DMS53 treated with DMSO at 0.1 percent for 48 hours (cell line): ENCODE results near the gene SHISA3.

Source experiments
- DNase-seq: peaks from one replicate; lab custom pipeline; 2025; ENCODE audit not compliant: unreplicated experiment; lab: John Stamatoyannopoulos, UW

SHISA3 gene

DNA sequence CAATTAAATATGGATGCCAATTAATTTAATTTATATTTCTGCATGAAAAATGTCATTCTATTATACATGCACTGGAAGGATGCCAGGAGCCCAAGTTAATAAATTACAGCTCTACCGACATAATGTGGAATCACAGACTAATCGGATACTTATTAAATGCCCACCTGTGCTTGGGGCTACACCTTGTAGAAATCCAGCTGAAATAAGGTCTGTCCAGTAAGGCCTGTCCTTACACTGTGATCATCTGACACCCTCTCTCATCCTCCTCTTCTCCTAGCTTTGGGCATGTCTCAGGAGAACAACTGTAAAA is 6.0 kb upstream of the SHISA3 start:
- no peak for DNase-seq

GRCh38 chr4:42391981-42392380 is 5.3 kb upstream of the SHISA3 start:
- no peak for DNase-seq

- DNase-seq = no peak
Observed at GRCh38 chr4:42392436-42392835, 4.9 kb upstream of the SHISA3 start.

- DNase-seq = no peak
Observed at GRCh38 chr4:42395595-42395994, 1.7 kb upstream of the SHISA3 start.

GRCh38 chr4:42396361-42396751 is 932 bp upstream of the SHISA3 start:
- DNase-seq = no peak

DNA sequence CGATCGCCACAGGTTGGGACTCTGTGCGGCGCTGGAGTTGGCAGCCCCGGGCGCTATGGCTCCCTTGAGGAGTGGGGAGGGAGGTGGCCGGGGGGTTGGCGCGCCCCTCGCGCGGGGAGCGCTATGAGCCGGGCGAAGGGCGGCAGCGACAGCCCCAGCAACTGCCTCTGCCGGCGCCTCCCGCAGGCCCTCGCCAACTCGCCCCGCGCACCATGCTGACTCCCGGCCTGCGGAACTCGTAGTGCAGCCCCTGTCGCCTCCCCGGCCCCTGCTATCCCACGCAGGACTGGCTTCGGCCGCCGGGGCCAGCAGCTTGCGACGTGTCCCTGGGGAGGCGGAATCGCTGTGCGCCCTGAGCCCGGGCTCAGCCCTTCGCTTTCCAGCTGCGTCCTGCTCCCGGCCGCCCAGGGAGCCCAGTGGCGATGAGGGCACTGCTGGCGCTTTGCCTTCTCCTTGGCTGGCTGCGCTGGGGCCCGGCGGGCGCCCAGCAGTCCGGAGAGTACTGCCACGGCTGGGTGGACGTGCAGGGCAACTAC is 415 bp downstream of the SHISA3 start:
- peak; percentile 53 for DNase-seq

DNA sequence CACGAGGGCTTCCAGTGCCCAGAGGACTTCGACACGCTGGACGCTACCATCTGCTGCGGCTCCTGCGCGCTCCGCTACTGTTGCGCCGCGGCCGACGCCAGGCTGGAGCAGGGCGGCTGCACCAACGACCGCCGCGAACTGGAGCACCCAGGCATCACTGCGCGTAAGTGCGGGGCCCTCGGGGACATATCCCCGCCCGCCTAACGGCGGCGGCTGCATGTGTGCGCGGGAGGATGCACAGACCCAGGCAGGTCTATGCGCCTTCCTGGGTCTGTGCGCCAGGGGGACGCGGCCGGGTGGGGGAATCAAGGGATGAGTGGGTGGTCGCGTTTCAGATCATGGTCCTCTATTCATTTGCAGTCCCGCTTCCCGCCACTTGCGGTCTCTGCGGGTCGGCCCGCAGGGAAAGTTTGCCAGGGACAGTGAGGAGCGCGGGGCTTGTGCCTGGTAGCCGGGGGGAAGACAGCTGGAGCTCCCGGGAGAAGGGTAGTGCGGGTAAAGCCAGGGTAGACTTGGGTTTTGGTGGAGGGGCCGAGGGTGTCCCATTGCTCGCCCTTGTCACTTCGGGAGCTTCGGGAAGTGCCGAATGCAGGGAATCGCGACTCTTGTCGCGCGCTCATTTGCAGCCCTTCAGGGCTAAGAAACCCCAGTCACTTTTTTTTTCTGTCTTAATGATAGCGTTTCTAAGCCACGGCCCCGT is 1.0 kb downstream of the SHISA3 start:
- DNase-seq = peak; percentile 45

GRCh38 chr4:42398871-42399331 is 1.6 kb downstream of the SHISA3 start:
- no peak for DNase-seq

DNA sequence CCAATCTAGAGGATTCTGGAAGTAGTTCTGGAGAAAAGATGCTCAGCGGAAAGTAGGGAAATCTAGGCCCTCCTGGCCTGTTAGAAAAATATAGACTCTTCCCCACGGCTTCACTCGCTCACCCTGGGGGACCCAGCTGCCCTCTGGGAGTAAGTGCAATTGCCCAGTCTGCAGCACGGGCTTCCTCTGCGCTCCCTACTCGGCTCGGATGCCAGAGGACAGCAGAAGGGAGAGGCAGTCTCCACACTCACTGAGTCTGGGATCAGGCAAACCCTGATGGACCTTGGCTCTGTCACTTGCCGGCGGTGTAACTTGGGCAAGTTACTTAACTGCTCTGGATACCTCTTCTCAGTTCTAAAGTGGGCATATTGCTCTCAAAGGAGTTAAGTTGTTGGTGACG is 2.1 kb downstream of the SHISA3 start:
- no peak for DNase-seq

- peak; percentile 14 for DNase-seq
Observed at GRCh38 chr4:42401171-42401570, 3.9 kb downstream of the SHISA3 start.

DNA sequence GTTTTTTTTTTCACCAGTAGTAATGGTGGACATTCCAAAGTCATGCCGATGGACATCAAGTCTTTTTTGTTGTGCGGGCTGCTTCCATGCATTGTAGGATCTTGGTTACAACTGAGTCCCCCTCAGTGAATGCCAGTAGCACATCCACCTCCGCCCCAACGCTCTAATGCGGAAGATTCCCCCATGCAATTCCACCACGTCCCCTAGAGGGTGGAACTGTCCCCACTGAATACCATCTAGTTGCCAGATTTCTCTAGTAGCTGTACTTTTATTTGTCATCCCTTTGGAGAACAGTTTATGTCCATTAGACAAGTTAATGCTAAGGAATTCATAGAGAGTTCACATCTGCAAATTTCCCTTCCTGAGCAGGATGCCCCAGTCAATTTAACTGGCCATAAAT is 6.7 kb downstream of the SHISA3 start:
- no peak for DNase-seq

DNA sequence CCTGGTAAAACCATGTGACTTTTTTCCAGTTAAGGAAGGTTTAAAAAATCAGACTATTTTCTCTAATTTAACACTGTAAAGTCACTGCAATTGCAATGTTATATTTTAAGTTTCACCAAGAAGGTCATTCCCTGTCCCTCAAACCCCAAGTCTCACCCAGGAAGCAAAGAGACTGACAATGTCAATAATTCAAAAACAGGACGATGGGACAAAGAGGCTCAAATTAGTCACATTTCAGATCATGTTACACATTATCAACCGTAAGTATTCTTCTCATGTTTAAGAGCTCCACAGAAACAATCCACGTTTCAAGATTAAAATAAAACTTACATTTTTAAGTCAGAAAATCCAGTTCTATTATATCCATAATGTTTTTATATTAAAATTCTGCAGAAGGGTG is 13.2 kb downstream of the SHISA3 start:
- DNase-seq = peak; percentile 48

DNA sequence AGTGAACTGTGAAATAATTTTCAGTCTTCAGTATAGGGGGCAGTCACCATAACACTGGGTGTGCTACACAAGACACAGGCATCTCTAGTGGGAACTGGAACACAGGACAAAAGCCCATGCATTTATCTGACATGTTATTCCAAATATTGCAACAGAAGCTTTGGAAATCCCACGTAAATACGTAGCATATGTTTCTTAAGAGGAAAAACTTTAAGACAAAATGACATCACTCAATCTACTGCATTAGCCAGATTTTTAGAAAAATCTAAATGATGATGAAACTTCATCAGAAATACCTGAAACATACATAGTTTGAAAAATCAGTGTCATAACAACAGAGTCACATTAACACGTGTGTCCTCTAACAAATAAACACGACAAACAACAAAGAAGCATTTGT is 14.5 kb downstream of the SHISA3 start:
- DNase-seq = no peak

DNA sequence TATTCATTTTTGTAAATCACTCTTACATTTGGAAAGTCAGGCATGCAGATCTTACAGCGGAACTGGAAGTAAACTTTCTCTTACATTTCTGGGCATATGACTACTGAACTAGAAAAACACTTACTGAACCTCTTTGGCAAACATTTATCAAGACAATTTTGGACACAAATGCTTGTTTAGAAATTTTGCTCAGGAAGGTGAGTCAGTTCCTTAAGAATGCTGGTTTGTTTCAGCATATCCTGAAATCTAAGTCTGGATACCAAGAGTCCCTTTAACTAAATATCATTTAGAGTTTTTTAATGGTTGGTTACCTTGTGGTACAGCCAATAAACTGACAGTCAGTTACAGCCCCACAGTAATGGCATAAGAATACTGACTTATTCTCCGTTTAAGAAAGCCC is 15.0 kb downstream of the SHISA3 start:
- no peak for DNase-seq

- DNase-seq = no peak
Observed at GRCh38 chr4:42415281-42415680, 18.0 kb downstream of the SHISA3 start.

GRCh38 chr4:42416017-42416416 is 18.7 kb downstream of the SHISA3 start:
- no peak for DNase-seq

- DNase-seq = no peak
Observed at GRCh38 chr4:42417550-42417949, 20.3 kb downstream of the SHISA3 start.

- DNase-seq = no peak
Observed at GRCh38 chr4:42420140-42420539, 22.9 kb downstream of the SHISA3 start.

DNA sequence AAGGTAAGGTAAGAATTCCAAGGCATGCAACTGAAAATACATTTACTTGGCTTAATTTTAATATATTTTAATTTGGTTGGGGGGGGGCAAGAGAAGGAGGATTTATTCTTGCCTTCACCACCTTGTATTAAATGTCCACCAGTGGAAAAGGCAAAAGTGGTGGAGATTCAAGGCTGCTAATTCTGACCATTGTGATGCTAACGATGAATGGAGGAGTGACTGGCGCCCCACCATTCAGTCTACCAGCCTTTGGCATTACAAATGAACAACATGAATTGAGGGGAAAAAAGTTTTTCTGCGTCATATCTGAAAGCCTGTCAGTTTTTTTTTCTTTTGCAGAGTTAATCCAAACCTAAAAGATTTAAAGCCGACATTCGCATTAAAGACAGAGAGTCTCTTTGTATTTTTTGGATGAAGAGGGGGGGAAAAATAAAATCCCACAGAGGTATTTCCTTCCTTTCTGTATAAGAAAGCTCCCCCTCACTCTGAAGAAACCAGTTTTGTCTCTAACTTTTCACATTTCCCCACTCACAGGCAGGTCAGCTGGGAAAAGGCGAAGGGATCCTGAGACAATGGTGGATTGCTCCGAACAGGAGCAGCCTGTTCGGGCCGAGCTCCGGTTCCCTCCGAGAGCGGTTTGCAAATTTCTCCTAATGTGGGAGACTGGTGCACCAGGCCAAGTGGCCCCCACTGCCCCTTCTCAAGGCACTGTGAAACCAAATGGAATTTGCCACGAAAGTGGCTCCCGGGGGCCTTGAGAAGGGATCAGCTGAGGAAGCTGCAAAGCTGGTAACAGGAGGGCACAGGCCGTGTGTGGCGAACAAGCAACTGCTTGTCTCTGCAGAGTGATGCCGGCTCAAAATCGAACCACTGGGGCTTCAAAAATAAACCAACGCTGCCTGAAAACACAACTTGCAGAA is 28.1 kb downstream of the SHISA3 start:
- no peak for DNase-seq

GRCh38 chr4:42428036-42428435 is 30.7 kb downstream of the SHISA3 start:
- no peak for DNase-seq

GRCh38 chr4:42436928-42437565 is 39.8 kb downstream of the SHISA3 start:
- no peak for DNase-seq

DNA sequence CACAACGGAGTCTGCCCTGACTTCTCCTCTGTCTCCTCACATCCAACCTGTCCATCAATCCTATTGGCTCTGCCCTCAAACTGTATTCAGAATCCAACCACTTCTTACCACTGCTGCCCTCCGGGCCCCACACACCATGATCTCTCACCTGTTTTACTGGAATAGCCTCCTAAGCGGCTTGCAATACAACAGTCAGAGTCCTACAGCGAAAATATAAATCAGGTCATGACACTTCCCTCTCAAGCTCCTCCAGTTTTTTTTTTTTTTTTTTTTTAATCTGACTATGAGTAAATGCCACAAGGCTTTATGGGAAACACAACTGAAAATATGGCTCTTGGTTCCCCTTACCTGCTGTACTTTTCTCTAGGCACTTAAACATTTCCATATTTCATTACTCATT is 42.8 kb downstream of the SHISA3 start:
- no peak for DNase-seq
